B cell (primary cell): ENCODE results near the gene MAML3.

Experiments used
- CTCF ChIP-seq: fragments of 200-600 bp; IDR thresholded peaks from one replicate; pipeline ENCODE4 v1.8.0; 2022; ENCODE audit warnings: antibody characterized with exemption, mild to moderate bottlenecking
- EZH2 ChIP-seq: IDR thresholded peaks from 2 replicates; pipeline ENCODE4 v1.6.1; 2012; ENCODE audit warnings: borderline replicate concordance, low read depth, mild to moderate bottlenecking, moderate library complexity, low read length; ENCODE audit not compliant: insufficient read depth, poor library complexity, severe bottlenecking

- TF ChIP-seq CTCF (no peak), EZH2 (no peak)
Observed at GRCh38 chr4:139773560-139774318, 380.2 kb downstream of the MAML3 start.
